Fibroblast of the conjunctiva (primary cell): ENCODE data around the gene PSAP.
"Not testable (repeated sequence)": the region's sequence is repeated elsewhere in the genome, so short reads cannot be mapped to it uniquely, and the experiment has no call there.

Experiments used
- DNase-seq: peaks from one replicate; pipeline ENCODE4 v3.0.0-alpha.2; 2010; ENCODE audit warnings: low read depth

Gene PSAP

GRCh38 chr10:71873582-71874211 lies 22.6 kb upstream of the PSAP start:
- DNase-seq = no peak

GRCh38 chr10:71869601-71870000 lies 18.6 kb upstream of the PSAP start:
- DNase-seq = not testable (repeated sequence)

GRCh38 chr10:71868192-71868697 lies 17.2 kb upstream of the PSAP start:
- DNase-seq = no peak

- no peak for DNase-seq
These were observed 14.6 kb upstream of the PSAP start for GRCh38 chr10:71865561-71866041.

- no peak for DNase-seq
These were observed 13.9 kb upstream of the PSAP start for GRCh38 chr10:71864911-71865361.

GRCh38 chr10:71863203-71863602 lies 12.2 kb upstream of the PSAP start:
- no peak for DNase-seq

- peak; percentile 100 for DNase-seq
These were observed 9.4 kb upstream of the PSAP start for GRCh38 chr10:71860243-71861029.

GRCh38 chr10:71857934-71858890 lies 7.2 kb upstream of the PSAP start:
- no peak for DNase-seq

- DNase-seq = no peak
These were observed 5.6 kb upstream of the PSAP start for GRCh38 chr10:71856619-71857018.

GRCh38 chr10:71854031-71854430 lies 3.0 kb upstream of the PSAP start:
- DNase-seq = no peak

GRCh38 chr10:71852355-71852937 lies 1.4 kb upstream of the PSAP start:
- DNase-seq = no peak

- not testable (repeated sequence) for DNase-seq
These were observed 529 bp upstream of the PSAP start for GRCh38 chr10:71851465-71852095.

GRCh38 chr10:71850021-71850742 lies 869 bp downstream of the PSAP start:
- no peak for DNase-seq

GRCh38 chr10:71849461-71849908 lies 1.6 kb downstream of the PSAP start:
- DNase-seq = no peak

- DNase-seq = no peak
These were observed 2.5 kb downstream of the PSAP start for GRCh38 chr10:71848325-71849275.

GRCh38 chr10:71847418-71847817 lies 3.6 kb downstream of the PSAP start:
- no peak for DNase-seq

- no peak for DNase-seq
These were observed 4.2 kb downstream of the PSAP start for GRCh38 chr10:71846816-71847215.

GRCh38 chr10:71845410-71846405 lies 5.3 kb downstream of the PSAP start:
- DNase-seq = peak; percentile 70
